HepG2 (cell line): ENCODE data around the gene FAM117A. TPM values are rescaled to one million over a fixed set of nuclear protein-coding genes. Genes with fewer than 3 reads are reported as not detected.

Source experiments
- CCAR2 ChIP-seq: fragments of 200-400 bp; formaldehyde crosslinking; optimal IDR thresholded peaks from 2 replicates; pipeline ENCODE3; 2018; ENCODE audit warnings: low read depth, mild to moderate bottlenecking, low read length, moderate library complexity
- ETV5 ChIP-seq: IDR thresholded peaks from 2 replicates; pipeline ENCODE4 v1.6.1; 2018; ENCODE audit warnings: missing biosample characterization, missing genetic modification reagents, inconsistent platforms, borderline replicate concordance
- ETV6 ChIP-seq: sonication (generic); formaldehyde crosslinking; conservative IDR thresholded peaks from 2 replicates; pipeline ENCODE4 v1.4.0; 2020; ENCODE audit warnings: missing genetic modification reagents
- FOSL1 ChIP-seq: sonication (generic); formaldehyde crosslinking; IDR thresholded peaks from 2 replicates; pipeline ENCODE4 v1.9.0; 2021; ENCODE audit warnings: missing genetic modification reagents, borderline replicate concordance
- GABPA ChIP-seq, 2 experiments: IDR thresholded peaks; 2 replicates each; pipeline ENCODE4 v1.6.1; 2011 to 2016; ENCODE audit warnings: low read depth in 2 of 2, low read length in 1 of 2, missing biosample characterization in 1 of 2, missing genetic modification characterization in 1 of 2
- MXD4 ChIP-seq: IDR thresholded peaks from 2 replicates; pipeline ENCODE4 v1.6.1; 2016; ENCODE audit warnings: mild to moderate bottlenecking, missing biosample characterization, missing genetic modification reagents
- PHF20 ChIP-seq: sonication (generic); formaldehyde crosslinking; IDR thresholded peaks from 2 replicates; pipeline ENCODE4 v1.5.0; 2020; ENCODE audit warnings: mild to moderate bottlenecking, missing genetic modification reagents
- POLR2AphosphoS2 ChIP-seq: IDR thresholded peaks from 2 replicates; pipeline ENCODE4 v1.6.1; 2011; ENCODE audit warnings: low read depth, low read length, improper control_type of control experiment
- REPIN1 ChIP-seq: sonication (generic); formaldehyde crosslinking; IDR thresholded peaks from 2 replicates; pipeline ENCODE4 v1.8.0; 2022; ENCODE audit warnings: missing genetic modification reagents, low read depth, mild to moderate bottlenecking, borderline replicate concordance
- SP1 ChIP-seq, 2 experiments: fragments of 450-650 bp in 1 of 2; sonication (generic) in 1 of 2; formaldehyde crosslinking in 1 of 2; IDR thresholded peaks; 2 replicates each; pipeline versions ENCODE4 v1.4.0 to v1.6.1; 2016 to 2020; ENCODE audit warnings: missing genetic modification reagents in 1 of 2
- ZBTB21 ChIP-seq: sonication (generic); formaldehyde crosslinking; IDR thresholded peaks from 2 replicates; pipeline ENCODE4 v1.4.0; 2020; ENCODE audit warnings: missing genetic modification reagents
- ZNF10 ChIP-seq: sonication (generic); formaldehyde crosslinking; IDR thresholded peaks from 2 replicates; pipeline ENCODE4 v1.4.0; 2020; ENCODE audit warnings: mild to moderate bottlenecking, low read depth, missing genetic modification reagents, borderline replicate concordance
- ZNF292 ChIP-seq: sonication (generic); formaldehyde crosslinking; IDR thresholded peaks from 2 replicates; pipeline ENCODE4 v1.8.1; 2022; ENCODE audit warnings: mild to moderate bottlenecking, low read depth, missing genetic modification reagents, borderline replicate concordance
- ZNF546 ChIP-seq: sonication (generic); formaldehyde crosslinking; conservative IDR thresholded peaks from 2 replicates; pipeline ENCODE4 v1.8.1; 2023; ENCODE audit warnings: mild to moderate bottlenecking, missing genetic modification reagents
- ZSCAN21 ChIP-seq: sonication (generic); formaldehyde crosslinking; IDR thresholded peaks from 2 replicates; pipeline ENCODE4 v1.8.0; 2022; ENCODE audit warnings: mild to moderate bottlenecking, missing genetic modification reagents, moderate library complexity, borderline replicate concordance
- ZSCAN9 ChIP-seq: IDR thresholded peaks from 2 replicates; pipeline ENCODE4 v1.6.1; 2016; ENCODE audit warnings: borderline replicate concordance
- polyA plus RNA-seq, 8 experiments: library from polyadenylated mRNA; depleted of rRNA in 3 of 8; stranded (reverse) in 7 of 8; unstranded in 1 of 8; fragments of >200 nt; fragmentation: Illumina TruSeq in 4 of 8; extraction: Trizol in 4 of 8; gene quantifications; 2 replicates each; pipeline versions ENCODE4 v1.2.1 to v1.2.3, GENCODE V29; 2011 to 2016; ENCODE audit warnings: low read depth in 4 of 8, missing spikeins in 1 of 8, mixed read lengths in 1 of 8; ENCODE audit not compliant: insufficient read depth in 1 of 8
- total RNA-seq, 5 experiments: library from RNA; depleted of rRNA; stranded (reverse); fragments of >200 nt; fragmentation: Illumina TruSeq; extraction: Trizol; gene quantifications; 2 replicates each; pipeline ENCODE4 v1.2.3, GENCODE V29; 2016; ENCODE audit warnings: low read depth in 1 of 5
- TF ChIP-seq, protein P1 (sequence below): sonication (generic); formaldehyde crosslinking; conservative IDR thresholded peaks from 2 replicates; pipeline ENCODE4 v1.8.0; 2022; ENCODE audit warnings: mild to moderate bottlenecking, moderate library complexity, missing genetic modification reagents
- TF ChIP-seq, protein P2 (sequence below): sonication (generic); formaldehyde crosslinking; IDR thresholded peaks from 2 replicates; pipeline ENCODE4 v1.4.0; 2020; ENCODE audit warnings: missing genetic modification reagents, mild to moderate bottlenecking, borderline replicate concordance
- TF ChIP-seq, protein P3 (sequence below): sonication (generic); formaldehyde crosslinking; IDR thresholded peaks from 2 replicates; pipeline ENCODE4 v1.4.0; 2020; ENCODE audit warnings: mild to moderate bottlenecking, low read depth, missing genetic modification reagents
- TF ChIP-seq, protein P4 (sequence below): sonication (generic); formaldehyde crosslinking; IDR thresholded peaks from 2 replicates; pipeline ENCODE4 v1.4.0; 2020; ENCODE audit warnings: mild to moderate bottlenecking, low read depth, missing genetic modification reagents

FAM117A gene
- total and polyA plus RNA-seq, 2 of the 13 experiments (the other 11 are each of a cell fraction or from before 2014, with no cell fraction given): 12.1 to 19.8 TPM

DNA sequence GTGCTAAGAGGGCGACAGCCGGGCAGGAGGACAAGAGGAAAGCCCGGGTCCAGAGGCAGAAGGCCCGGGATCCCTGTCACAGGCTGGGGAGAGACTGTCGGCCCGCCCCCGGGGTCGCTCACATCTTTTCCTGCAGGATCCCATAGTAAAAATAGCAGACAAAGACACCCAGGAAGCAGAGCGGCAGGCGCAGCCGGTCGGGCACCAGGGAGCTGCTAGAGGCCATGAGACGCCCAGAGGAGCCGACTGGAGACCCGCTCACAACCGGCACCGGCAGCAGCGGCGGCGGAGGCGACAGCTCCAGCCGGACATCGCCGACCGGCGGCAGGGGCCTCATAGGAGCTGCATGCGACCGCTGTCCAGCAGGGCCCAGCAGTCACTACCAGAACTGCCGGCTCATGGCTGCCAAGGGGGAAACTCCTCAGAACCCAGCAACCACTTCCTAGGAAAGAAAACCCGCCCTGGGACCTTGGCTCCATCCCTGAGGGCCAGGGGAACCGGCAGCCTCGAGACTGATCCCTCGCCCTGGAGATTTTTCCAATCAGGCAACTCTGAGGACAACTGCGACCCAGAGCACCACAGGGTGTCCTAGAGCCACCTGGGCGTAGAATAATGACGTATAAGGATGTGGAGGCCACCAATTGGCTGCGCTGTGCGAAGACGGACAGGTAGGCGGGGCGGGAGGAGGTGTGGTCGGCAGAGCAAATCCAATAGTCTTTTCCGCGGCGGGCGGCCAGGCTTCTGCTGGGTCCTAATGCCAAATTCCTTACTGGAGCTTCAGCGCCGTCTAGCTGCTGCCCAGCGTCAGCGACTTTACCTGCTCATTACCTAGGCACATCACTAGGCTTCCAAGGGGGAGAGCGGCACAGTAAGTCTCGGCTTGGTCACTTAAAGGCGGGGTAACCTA is 56.1 kb downstream of the FAM117A start, which contains the start of gene SLC35B1 (continued):
- TF ChIP-seq, protein P1, sequence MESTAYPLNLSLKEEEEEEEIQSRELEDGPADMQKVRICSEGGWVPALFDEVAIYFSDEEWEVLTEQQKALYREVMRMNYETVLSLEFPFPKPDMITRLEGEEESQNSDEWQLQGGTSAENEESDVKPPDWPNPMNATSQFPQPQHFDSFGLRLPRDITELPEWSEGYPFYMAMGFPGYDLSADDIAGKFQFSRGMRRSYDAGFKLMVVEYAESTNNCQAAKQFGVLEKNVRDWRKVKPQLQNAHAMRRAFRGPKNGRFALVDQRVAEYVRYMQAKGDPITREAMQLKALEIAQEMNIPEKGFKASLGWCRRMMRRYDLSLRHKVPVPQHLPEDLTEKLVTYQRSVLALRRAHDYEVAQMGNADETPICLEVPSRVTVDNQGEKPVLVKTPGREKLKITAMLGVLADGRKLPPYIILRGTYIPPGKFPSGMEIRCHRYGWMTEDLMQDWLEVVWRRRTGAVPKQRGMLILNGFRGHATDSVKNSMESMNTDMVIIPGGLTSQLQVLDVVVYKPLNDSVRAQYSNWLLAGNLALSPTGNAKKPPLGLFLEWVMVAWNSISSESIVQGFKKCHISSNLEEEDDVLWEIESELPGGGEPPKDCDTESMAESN (CRISPR knock-in tag): no peak
- TF ChIP-seq ZNF10: no peak
- TF ChIP-seq, protein P2, sequence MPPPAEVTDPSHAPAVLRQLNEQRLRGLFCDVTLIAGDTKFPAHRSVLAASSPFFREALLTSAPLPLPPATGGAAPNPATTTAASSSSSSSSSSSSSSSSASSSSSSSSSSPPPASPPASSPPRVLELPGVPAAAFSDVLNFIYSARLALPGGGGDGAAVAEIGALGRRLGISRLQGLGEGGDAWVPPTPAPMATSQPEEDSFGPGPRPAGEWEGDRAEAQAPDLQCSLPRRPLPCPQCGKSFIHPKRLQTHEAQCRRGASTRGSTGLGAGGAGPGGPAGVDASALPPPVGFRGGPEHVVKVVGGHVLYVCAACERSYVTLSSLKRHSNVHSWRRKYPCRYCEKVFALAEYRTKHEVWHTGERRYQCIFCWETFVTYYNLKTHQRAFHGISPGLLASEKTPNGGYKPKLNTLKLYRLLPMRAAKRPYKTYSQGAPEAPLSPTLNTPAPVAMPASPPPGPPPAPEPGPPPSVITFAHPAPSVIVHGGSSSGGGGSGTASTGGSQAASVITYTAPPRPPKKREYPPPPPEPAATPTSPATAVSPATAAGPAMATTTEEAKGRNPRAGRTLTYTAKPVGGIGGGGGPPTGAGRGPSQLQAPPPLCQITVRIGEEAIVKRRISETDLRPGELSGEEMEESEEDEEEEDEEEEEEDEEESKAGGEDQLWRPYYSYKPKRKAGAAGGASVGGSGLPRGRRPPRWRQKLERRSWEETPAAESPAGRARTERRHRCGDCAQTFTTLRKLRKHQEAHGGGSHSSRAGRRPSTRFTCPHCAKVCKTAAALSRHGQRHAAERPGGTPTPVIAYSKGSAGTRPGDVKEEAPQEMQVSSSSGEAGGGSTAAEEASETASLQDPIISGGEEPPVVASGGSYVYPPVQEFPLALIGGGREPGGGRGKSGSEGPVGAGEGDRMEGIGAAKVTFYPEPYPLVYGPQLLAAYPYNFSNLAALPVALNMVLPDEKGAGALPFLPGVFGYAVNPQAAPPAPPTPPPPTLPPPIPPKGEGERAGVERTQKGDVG (CRISPR knock-in tag): no peak; the same call in 1 of the 2 replicates
- TF ChIP-seq CCAR2: peak; percentile 87
- no peak; the same call in 1 of the 2 replicates for TF ChIP-seq ZSCAN9 (CRISPR knock-in tag)
- no peak; the same call in 1 of the 2 replicates for TF ChIP-seq ETV6 (CRISPR knock-in tag)
- TF ChIP-seq PHF20 (CRISPR knock-in tag): peak; percentile 98
- peak; percentile 64 for TF ChIP-seq MXD4 (CRISPR knock-in tag)
- TF ChIP-seq FOSL1: no peak; the same call in 1 of the 2 replicates
- TF ChIP-seq GABPA (IDR thresholded peaks at IDR 0.05; ENCODE audit: low read depth, low read length): no peak
- peak; percentile 75 for TF ChIP-seq GABPA (CRISPR knock-in tag; IDR thresholded peaks at IDR 0.05; ENCODE audit: low read depth)
- TF ChIP-seq ZSCAN21 (CRISPR knock-in tag): peak; percentile 40; the same call in 1 of the 2 replicates
- TF ChIP-seq, protein P3, sequence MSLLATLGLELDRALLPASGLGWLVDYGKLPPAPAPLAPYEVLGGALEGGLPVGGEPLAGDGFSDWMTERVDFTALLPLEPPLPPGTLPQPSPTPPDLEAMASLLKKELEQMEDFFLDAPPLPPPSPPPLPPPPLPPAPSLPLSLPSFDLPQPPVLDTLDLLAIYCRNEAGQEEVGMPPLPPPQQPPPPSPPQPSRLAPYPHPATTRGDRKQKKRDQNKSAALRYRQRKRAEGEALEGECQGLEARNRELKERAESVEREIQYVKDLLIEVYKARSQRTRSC (CRISPR knock-in tag): no peak
- peak; percentile 14; the same call in 1 of the 2 replicates for TF ChIP-seq ETV5 (CRISPR knock-in tag)
- TF ChIP-seq ZNF546 (CRISPR knock-in tag): no peak; the same call in 1 of the 2 replicates
- TF ChIP-seq, protein P4, sequence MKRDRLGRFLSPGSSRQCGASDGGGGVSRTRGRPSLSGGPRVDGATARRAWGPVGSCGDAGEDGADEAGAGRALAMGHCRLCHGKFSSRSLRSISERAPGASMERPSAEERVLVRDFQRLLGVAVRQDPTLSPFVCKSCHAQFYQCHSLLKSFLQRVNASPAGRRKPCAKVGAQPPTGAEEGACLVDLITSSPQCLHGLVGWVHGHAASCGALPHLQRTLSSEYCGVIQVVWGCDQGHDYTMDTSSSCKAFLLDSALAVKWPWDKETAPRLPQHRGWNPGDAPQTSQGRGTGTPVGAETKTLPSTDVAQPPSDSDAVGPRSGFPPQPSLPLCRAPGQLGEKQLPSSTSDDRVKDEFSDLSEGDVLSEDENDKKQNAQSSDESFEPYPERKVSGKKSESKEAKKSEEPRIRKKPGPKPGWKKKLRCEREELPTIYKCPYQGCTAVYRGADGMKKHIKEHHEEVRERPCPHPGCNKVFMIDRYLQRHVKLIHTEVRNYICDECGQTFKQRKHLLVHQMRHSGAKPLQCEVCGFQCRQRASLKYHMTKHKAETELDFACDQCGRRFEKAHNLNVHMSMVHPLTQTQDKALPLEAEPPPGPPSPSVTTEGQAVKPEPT (CRISPR knock-in tag): no peak
- no peak for TF ChIP-seq ZNF292 (CRISPR knock-in tag)
- TF ChIP-seq ZBTB21: no peak
- TF ChIP-seq POLR2AphosphoS2: no peak
- no peak for TF ChIP-seq SP1 (IDR thresholded peaks at IDR 0.05)
- peak; percentile 93 for TF ChIP-seq SP1 (CRISPR knock-in tag; IDR thresholded peaks at IDR 0.05)
- TF ChIP-seq REPIN1 (CRISPR knock-in tag): peak; percentile 84
